ENCODE data around the gene RELT.
A peak's percentile ranks its signal among the peaks of the same experiment; 100 is the strongest.

The RELT gene, protein sequence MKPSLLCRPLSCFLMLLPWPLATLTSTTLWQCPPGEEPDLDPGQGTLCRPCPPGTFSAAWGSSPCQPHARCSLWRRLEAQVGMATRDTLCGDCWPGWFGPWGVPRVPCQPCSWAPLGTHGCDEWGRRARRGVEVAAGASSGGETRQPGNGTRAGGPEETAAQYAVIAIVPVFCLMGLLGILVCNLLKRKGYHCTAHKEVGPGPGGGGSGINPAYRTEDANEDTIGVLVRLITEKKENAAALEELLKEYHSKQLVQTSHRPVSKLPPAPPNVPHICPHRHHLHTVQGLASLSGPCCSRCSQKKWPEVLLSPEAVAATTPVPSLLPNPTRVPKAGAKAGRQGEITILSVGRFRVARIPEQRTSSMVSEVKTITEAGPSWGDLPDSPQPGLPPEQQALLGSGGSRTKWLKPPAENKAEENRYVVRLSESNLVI

GRCh38 chr11:73376160-73376802 lies at the start of gene RELT:
Gene RELT, plus strand, starts transcription at chr11:73376399. Its CDS starts 12,738 bp downstream, at chr11:73389137.
- peak within 1 kb of the TSS; percentile 73 for H3K4me3 ChIP-seq (ENCODE audit: low read depth, low read length)
- DNase-seq (ENCODE audit: low read depth) = peak; percentile 93
- TF ChIP-seq, protein P1, sequence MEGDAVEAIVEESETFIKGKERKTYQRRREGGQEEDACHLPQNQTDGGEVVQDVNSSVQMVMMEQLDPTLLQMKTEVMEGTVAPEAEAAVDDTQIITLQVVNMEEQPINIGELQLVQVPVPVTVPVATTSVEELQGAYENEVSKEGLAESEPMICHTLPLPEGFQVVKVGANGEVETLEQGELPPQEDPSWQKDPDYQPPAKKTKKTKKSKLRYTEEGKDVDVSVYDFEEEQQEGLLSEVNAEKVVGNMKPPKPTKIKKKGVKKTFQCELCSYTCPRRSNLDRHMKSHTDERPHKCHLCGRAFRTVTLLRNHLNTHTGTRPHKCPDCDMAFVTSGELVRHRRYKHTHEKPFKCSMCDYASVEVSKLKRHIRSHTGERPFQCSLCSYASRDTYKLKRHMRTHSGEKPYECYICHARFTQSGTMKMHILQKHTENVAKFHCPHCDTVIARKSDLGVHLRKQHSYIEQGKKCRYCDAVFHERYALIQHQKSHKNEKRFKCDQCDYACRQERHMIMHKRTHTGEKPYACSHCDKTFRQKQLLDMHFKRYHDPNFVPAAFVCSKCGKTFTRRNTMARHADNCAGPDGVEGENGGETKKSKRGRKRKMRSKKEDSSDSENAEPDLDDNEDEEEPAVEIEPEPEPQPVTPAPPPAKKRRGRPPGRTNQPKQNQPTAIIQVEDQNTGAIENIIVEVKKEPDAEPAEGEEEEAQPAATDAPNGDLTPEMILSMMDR (conservative IDR thresholded peaks at IDR 0.05; ENCODE audit: low read depth, low read length) = peak; percentile 67

DNA sequence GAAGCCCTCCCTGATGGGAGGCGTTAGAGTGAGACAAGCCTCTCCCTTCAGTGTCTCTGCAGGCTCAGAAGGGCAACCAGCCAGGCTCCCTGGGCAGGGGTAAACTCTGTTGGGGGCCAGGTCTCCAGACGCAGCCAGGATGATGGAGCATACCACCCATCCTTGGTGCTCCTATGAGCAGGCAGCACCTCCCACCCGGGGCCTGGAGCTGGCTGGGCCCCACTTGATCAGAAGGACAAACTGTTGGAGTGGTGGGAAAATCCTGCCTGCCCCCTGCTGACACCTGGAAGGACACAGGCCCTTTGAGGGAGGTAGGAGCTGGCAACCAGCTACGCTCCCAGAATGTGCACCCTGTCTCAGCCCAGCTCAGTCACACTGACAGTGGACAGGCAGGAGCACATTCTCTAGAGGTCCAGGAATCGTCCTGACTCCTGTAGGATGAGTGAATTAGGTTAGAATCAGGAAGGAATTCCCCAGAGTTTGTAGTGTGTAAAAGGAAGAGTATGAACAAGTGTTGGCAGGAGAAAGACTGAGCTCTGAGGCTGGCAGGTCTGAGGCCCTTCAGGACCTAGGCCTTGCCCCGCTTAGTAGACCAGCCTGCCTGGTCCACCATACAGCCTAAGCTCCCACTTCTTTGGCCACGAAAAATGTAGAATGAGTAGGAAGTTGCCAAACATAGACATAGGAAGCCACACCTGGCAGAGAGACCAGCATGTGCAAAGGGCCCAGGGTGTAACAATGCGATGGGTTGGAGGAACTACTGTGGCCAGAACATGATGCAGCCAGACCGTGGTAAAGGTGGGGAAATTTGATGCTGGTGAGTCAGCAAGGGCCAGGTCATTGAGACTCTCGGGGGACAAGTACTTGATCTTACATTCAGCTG lies 49.0 kb upstream of the RELT start:
- TF ChIP-seq, protein P1 (conservative IDR thresholded peaks at IDR 0.05; ENCODE audit: low read depth, low read length) = no peak
- H3K4me3 ChIP-seq (ENCODE audit: low read depth, low read length) = no peak overlapping the region
- DNase-seq (ENCODE audit: low read depth) = peak; percentile 82

- H3K4me3 ChIP-seq (ENCODE audit: low read depth, low read length) = no peak overlapping the region
- TF ChIP-seq, protein P1 (conservative IDR thresholded peaks at IDR 0.05; ENCODE audit: low read depth, low read length) = no peak
- no peak for DNase-seq (ENCODE audit: low read depth)
These were observed 48.3 kb upstream of the RELT start for GRCh38 chr11:73327812-73328364.

- H3K4me3 ChIP-seq (ENCODE audit: low read depth, low read length) = no peak overlapping the region
- TF ChIP-seq, protein P1 (conservative IDR thresholded peaks at IDR 0.05; ENCODE audit: low read depth, low read length) = peak; percentile 76
- peak; percentile 76 for DNase-seq (ENCODE audit: low read depth)
These were observed 45.6 kb upstream of the RELT start for GRCh38 chr11:73330569-73331093.

DNA sequence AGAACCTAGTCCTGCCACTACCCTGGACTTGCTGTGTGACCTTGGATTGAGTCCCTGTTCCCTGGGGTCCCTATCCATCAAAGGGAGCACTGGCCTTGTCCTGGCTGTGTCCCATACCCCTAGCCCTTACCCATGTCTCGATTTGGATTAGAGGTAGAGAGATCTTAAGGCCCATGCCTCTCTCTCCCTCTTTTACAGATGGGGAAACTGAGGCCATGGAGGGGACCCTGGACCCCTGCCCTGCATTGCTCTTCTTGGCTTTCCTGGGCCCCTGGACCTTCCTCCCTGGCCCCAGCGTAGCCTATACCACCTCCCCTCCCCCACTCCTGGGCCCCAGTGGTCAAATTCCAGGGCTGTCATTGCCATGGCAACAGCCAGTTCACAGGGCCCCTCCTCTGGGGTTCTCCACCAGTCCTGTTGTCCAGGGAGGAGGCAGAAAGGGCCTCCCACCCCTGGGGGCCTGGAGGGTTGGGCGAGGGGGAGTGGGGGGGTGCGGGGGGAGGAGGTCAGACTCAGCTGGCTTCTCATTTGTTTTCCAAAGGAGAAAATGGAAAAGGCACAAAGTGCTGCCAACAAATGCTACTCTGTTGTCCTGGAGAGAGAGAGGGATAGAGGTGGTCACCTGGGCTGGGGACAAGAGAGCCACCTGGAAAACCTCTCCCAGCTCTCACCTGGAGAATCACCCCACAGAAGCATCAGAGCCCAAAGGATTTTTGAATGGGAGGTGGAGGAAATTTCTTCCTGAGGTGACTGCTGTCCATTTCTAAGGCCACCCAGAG lies 44.9 kb upstream of the RELT start:
- peak; percentile 85 for DNase-seq (ENCODE audit: low read depth)
- no peak overlapping the region for H3K4me3 ChIP-seq (ENCODE audit: low read depth, low read length)
- TF ChIP-seq, protein P1 (conservative IDR thresholded peaks at IDR 0.05; ENCODE audit: low read depth, low read length) = no peak

DNA sequence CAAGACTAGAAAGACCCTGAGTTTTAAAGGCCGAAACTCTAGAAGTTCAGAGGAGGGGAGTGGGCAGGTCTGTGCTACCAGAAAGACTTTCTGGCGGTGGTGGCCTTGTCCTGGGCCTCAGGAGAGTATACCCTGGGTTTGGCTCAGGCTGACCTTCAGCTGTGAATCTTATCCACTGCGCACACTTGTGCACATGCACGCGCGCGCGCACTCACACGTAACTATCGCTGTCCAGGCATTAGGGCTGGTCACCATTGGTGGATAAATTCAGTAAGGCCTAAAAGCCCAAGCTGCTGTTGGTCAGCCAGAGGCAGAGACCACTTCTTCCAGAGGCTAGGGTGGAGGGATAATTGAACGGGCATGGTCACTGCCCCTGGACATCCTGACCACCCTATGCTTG lies 43.0 kb upstream of the RELT start:
- no peak for DNase-seq (ENCODE audit: low read depth)
- H3K4me3 ChIP-seq (ENCODE audit: low read depth, low read length) = no peak overlapping the region
- TF ChIP-seq, protein P1 (conservative IDR thresholded peaks at IDR 0.05; ENCODE audit: low read depth, low read length) = no peak

Measured in choroid plexus epithelial cell (primary cell).